Liver (tissue), 9 donors: ENCODE data around the gene SUGCT. TPM values are rescaled to one million over a fixed set of nuclear protein-coding genes. Genes with fewer than 3 reads are reported as not detected.

ENCODE experiments used
- DNase-seq: peaks from one replicate; pipeline ENCODE4 v3.0.0-alpha.2; 2017; ENCODE audit warnings: low spot score
- H3K27ac ChIP-seq, 2 donors: one replicate each; pipeline ENCODE4 v1.7.0; 2013; ENCODE audit warnings: inconsistent platforms in 2 of 2, low read length in 2 of 2, control low read depth in 1 of 2, low read depth in 1 of 2, mild to moderate bottlenecking in 1 of 2
- H3K27me3 ChIP-seq, 4 donors: one replicate each; pipeline versions ENCODE4 v1.6.1 to v1.7.0; 2013; ENCODE audit warnings: low read length in 3 of 4, inconsistent platforms in 1 of 4, mild to moderate bottlenecking in 1 of 4, moderate library complexity in 1 of 4; ENCODE audit not compliant: control insufficient read depth in 4 of 4, insufficient read depth in 4 of 4
- H3K36me3 ChIP-seq, 4 donors: one replicate each; pipeline versions ENCODE4 v1.6.1 to v1.7.0; 2013; ENCODE audit warnings: low read length in 3 of 4, mild to moderate bottlenecking in 3 of 4, low read depth in 1 of 4, moderate library complexity in 1 of 4; ENCODE audit not compliant: control insufficient read depth in 4 of 4, insufficient read depth in 3 of 4
- H3K4me1 ChIP-seq, 4 donors: one replicate each; pipeline versions ENCODE4 v1.6.1 to v1.7.0; 2013; ENCODE audit warnings: low read length in 3 of 4, mild to moderate bottlenecking in 3 of 4, moderate library complexity in 1 of 4; ENCODE audit not compliant: control insufficient read depth in 4 of 4, insufficient read depth in 4 of 4
- H3K4me3 ChIP-seq, 3 donors: one replicate each; pipeline versions ENCODE4 v1.6.1 to v1.7.0; 2013; ENCODE audit warnings: low read length in 3 of 3, control low read depth in 1 of 3, low read depth in 1 of 3, mild to moderate bottlenecking in 1 of 3
- H3K9ac ChIP-seq, 2 donors: one replicate each; pipeline ENCODE4 v1.7.0; 2013; ENCODE audit warnings: low read length in 2 of 2, mild to moderate bottlenecking in 2 of 2, moderate library complexity in 2 of 2, control low read depth in 1 of 2, low read depth in 1 of 2
- H3K9me3 ChIP-seq, 4 donors: one replicate each; pipeline versions ENCODE4 v1.6.1 to v1.7.0; 2013; ENCODE audit warnings: low read length in 3 of 4; ENCODE audit not compliant: control insufficient read depth in 4 of 4
- CTCF ChIP-seq: fragments of 150-350 bp; IDR thresholded peaks from 2 replicates; pipeline ENCODE4 v1.5.1; 2017; ENCODE audit warnings: improper control_type of control experiment, low read depth, low read length; ENCODE audit not compliant: missing input control
- EGR1 ChIP-seq, 2 donors: IDR thresholded peaks; 2 replicates each; pipeline ENCODE4 v1.6.1; 2016 to 2018; ENCODE audit warnings: antibody characterized with exemption in 2 of 2, low read depth in 2 of 2
- FOXA1 ChIP-seq: IDR thresholded peaks from 2 replicates; pipeline ENCODE4 v1.6.1; 2016; ENCODE audit warnings: antibody characterized with exemption
- FOXA2 ChIP-seq: IDR thresholded peaks from 2 replicates; pipeline ENCODE4 v1.6.1; 2016; ENCODE audit warnings: antibody characterized with exemption
- HNF4A ChIP-seq, 2 donors: conservative IDR thresholded peaks; 2 replicates each; pipeline ENCODE4 v1.6.1; 2016; ENCODE audit warnings: antibody characterized with exemption in 2 of 2, mild to moderate bottlenecking in 2 of 2
- HNF4G ChIP-seq: IDR thresholded peaks from 2 replicates; pipeline ENCODE4 v1.6.1; 2016; ENCODE audit warnings: antibody characterized with exemption
- JUND ChIP-seq, 2 donors: IDR thresholded peaks; 2 replicates each; pipeline ENCODE4 v1.6.1; 2016; ENCODE audit warnings: antibody characterized with exemption in 2 of 2
- NR2F2 ChIP-seq: IDR thresholded peaks from 2 replicates; pipeline ENCODE4 v1.6.1; 2016; ENCODE audit warnings: antibody characterized with exemption
- RAD21 ChIP-seq, 2 donors: IDR thresholded peaks; 2 replicates each; pipeline ENCODE4 v1.6.1; 2016; ENCODE audit warnings: antibody characterized with exemption in 2 of 2, mild to moderate bottlenecking in 2 of 2
- RXRA ChIP-seq, 2 donors: IDR thresholded peaks; 2 replicates each; pipeline ENCODE4 v1.6.1; 2017 to 2018; ENCODE audit warnings: antibody characterized with exemption in 2 of 2, mild to moderate bottlenecking in 1 of 2
- SP1 ChIP-seq: IDR thresholded peaks from 2 replicates; pipeline ENCODE4 v1.6.1; 2018; ENCODE audit warnings: antibody characterized with exemption, mild to moderate bottlenecking
- YY1 ChIP-seq: IDR thresholded peaks from 2 replicates; pipeline ENCODE4 v1.6.1; 2016; ENCODE audit warnings: antibody characterized with exemption, mild to moderate bottlenecking
- WGBS: extraction: QIAGEN DNeasy Blood & Tissue Kit; methylation state at CpG from one replicate; pipeline ENCODE4 v1.1.7; 2013; 5-methylcytosine and 5-hydroxymethylcytosine counted together
- polyA plus RNA-seq, 2 donors: library from polyadenylated mRNA; stranded (reverse) in 1 of 2; unstranded in 1 of 2; fragments of 200-250 nt in 1 of 2; fragments of >200 nt in 1 of 2; fragmentation: Nextera tagmentation in 1 of 2; extraction: Ambion mirVana in 1 of 2; gene quantifications; one replicate each; pipeline versions ENCODE4 v1.2.1 to v1.2.3, GENCODE V29; 2013 to 2015
- total RNA-seq, 2 donors: library from RNA; depleted of rRNA; stranded (reverse); fragments of >200 nt; gene quantifications; one replicate each; pipeline ENCODE4 v1.2.3, GENCODE V29; 2014
- TF ChIP-seq, protein P1 (sequence below): IDR thresholded peaks from 2 replicates; pipeline ENCODE4 v1.6.1; 2016; ENCODE audit warnings: antibody characterized with exemption
- TF ChIP-seq, protein P2 (sequence below): IDR thresholded peaks from 2 replicates; pipeline ENCODE4 v1.6.1; 2016; ENCODE audit warnings: antibody characterized with exemption
- TF ChIP-seq, protein P3 (sequence below): IDR thresholded peaks from 2 replicates; pipeline ENCODE4 v1.6.1; 2016; ENCODE audit warnings: antibody characterized with exemption
- TF ChIP-seq, protein P4 (sequence below): IDR thresholded peaks from 2 replicates; pipeline ENCODE4 v1.6.1; 2016; ENCODE audit warnings: antibody characterized with exemption, mild to moderate bottlenecking
- donor health status: healthy.
- donor health status: healthy.
- donor health status: healthy.
- donor health status: healthy.
- donor health status: healthy.

The SUGCT gene
- total and polyA plus RNA-seq, 4 donors = 6.2 to 11.9 (median 9.9) TPM

DNA sequence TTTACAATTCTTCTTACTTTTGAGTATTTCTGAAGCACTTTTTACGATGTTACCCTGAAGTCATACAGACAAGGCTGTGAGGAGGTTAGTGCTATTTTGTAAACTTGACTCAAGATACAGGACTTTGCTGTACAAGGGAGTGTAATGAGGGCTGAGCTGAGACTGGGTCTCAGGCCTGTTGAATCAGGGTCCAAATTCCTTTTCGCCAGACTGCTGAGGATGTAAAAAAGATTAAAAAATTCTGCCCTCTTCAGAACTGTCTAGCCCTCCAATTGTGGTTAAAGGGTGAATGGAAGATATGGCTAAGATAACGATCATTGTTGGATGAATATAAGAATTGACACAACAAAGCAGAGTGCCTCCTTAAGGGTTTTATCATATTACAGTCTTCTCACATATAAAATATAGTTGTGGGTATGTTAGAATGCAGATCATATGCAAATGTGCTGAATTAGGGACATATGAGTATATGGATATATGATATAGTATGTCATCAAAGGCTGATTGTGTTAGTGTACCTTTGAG lies 165.4 kb downstream of the SUGCT start:
- no peak overlapping the region for H3K27ac ChIP-seq
- H3K4me3 ChIP-seq = no peak overlapping the region
- DNase-seq = no peak
- TF ChIP-seq HNF4G = no peak
- TF ChIP-seq RXRA (IDR thresholded peaks at IDR 0.05) = no peak
- WGBS = 94% methylated on average over 3 of the region's 3 CpGs
- H3K9me3 ChIP-seq = no peaks in the 10 kb centered on the region
- H3K36me3 ChIP-seq = no peaks in the 10 kb centered on the region
- H3K27me3 ChIP-seq = no peaks in the 10 kb centered on the region
- no peaks in the 10 kb centered on the region for H3K4me1 ChIP-seq
- H3K9ac ChIP-seq = no peak overlapping the region

- WGBS = 87% methylated on average over 1 of the region's 1 CpG
Observed at GRCh38 chr7:40301486-40302068, 166.8 kb downstream of the SUGCT start.

More at GRCh38 chr7:40301486-40302068, 166.8 kb downstream of the SUGCT start:
- Histone ChIP-seq H3K4me3 (no peak overlapping the region), H3K27me3 (no peaks in the 10 kb centered on the region), H3K9me3 (no peaks in the 10 kb centered on the region), H3K4me1 (no peaks in the 10 kb centered on the region), H3K27ac (no peak overlapping the region), H3K9ac (no peak overlapping the region), H3K36me3 (no peaks in the 10 kb centered on the region)
- no peak for TF ChIP-seq JUND (IDR thresholded peaks at IDR 0.05)
- TF ChIP-seq, protein P1, sequence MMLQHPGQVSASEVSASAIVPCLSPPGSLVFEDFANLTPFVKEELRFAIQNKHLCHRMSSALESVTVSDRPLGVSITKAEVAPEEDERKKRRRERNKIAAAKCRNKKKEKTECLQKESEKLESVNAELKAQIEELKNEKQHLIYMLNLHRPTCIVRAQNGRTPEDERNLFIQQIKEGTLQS = no peak
- no peak for TF ChIP-seq RXRA (IDR thresholded peaks at IDR 0.05)
- no peak for TF ChIP-seq NR2F2
- TF ChIP-seq, protein P2, sequence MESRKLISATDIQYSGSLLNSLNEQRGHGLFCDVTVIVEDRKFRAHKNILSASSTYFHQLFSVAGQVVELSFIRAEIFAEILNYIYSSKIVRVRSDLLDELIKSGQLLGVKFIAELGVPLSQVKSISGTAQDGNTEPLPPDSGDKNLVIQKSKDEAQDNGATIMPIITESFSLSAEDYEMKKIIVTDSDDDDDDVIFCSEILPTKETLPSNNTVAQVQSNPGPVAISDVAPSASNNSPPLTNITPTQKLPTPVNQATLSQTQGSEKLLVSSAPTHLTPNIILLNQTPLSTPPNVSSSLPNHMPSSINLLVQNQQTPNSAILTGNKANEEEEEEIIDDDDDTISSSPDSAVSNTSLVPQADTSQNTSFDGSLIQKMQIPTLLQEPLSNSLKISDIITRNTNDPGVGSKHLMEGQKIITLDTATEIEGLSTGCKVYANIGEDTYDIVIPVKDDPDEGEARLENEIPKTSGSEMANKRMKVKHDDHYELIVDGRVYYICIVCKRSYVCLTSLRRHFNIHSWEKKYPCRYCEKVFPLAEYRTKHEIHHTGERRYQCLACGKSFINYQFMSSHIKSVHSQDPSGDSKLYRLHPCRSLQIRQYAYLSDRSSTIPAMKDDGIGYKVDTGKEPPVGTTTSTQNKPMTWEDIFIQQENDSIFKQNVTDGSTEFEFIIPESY = no peak
- no peak for TF ChIP-seq FOXA2
- TF ChIP-seq FOXA1 = no peak
- no peak for TF ChIP-seq YY1
- TF ChIP-seq, protein P3, sequence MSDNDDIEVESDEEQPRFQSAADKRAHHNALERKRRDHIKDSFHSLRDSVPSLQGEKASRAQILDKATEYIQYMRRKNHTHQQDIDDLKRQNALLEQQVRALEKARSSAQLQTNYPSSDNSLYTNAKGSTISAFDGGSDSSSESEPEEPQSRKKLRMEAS = no peak
- TF ChIP-seq CTCF = no peak
- TF ChIP-seq EGR1 (IDR thresholded peaks at IDR 0.05; ENCODE audit: low read depth in 2 of 2) = no peak
- TF ChIP-seq, protein P4, sequence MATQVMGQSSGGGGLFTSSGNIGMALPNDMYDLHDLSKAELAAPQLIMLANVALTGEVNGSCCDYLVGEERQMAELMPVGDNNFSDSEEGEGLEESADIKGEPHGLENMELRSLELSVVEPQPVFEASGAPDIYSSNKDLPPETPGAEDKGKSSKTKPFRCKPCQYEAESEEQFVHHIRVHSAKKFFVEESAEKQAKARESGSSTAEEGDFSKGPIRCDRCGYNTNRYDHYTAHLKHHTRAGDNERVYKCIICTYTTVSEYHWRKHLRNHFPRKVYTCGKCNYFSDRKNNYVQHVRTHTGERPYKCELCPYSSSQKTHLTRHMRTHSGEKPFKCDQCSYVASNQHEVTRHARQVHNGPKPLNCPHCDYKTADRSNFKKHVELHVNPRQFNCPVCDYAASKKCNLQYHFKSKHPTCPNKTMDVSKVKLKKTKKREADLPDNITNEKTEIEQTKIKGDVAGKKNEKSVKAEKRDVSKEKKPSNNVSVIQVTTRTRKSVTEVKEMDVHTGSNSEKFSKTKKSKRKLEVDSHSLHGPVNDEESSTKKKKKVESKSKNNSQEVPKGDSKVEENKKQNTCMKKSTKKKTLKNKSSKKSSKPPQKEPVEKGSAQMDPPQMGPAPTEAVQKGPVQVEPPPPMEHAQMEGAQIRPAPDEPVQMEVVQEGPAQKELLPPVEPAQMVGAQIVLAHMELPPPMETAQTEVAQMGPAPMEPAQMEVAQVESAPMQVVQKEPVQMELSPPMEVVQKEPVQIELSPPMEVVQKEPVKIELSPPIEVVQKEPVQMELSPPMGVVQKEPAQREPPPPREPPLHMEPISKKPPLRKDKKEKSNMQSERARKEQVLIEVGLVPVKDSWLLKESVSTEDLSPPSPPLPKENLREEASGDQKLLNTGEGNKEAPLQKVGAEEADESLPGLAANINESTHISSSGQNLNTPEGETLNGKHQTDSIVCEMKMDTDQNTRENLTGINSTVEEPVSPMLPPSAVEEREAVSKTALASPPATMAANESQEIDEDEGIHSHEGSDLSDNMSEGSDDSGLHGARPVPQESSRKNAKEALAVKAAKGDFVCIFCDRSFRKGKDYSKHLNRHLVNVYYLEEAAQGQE = no peak
- TF ChIP-seq SP1 = no peak
- TF ChIP-seq HNF4A (conservative IDR thresholded peaks at IDR 0.05) = no peak
- no peak for TF ChIP-seq RAD21 (IDR thresholded peaks at IDR 0.05)
- no peak for DNase-seq
